G401.6 (cell line): ENCODE results near the gene KIF6.

Experiments used
- FAIRE-seq: peaks from 2 replicates; lab custom pipeline; 2012; peaks lifted over from hg19 to GRCh38; lab: Jason Lieb, UNC

KIF6 gene

GRCh38 chr6:39282774-39283173 lies 442.4 kb downstream of the KIF6 start:
- no peak for FAIRE-seq

- no peak for FAIRE-seq
Observed at GRCh38 chr6:39281312-39281980, 443.8 kb downstream of the KIF6 start.

- no peak for FAIRE-seq
Observed at GRCh38 chr6:39280247-39280731, 444.9 kb downstream of the KIF6 start.
